ENCODE measurements around the gene SLC35F1.

DNA sequence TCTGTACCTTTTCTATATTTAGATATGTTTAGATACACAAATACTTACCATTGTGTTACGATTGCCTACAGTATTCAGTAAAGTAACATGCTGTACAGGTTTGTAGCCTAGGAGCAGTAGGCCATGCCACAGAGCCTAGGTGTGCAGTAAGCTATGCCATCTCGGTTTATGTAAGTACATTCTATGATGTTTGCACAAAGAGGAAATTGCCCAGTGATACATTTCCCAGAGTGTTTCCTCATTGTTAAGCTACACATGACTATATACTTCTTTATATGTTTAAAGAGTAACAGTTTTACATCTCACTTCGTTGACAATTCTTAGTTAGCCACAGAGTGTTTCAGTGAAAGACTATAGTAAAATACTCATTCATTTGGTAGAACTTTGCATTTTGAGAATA is 51.5 kb downstream of the SLC35F1 start:
- TF ChIP-seq EZH2 (IDR thresholded peaks at IDR 0.05; ENCODE audit: borderline replicate concordance, low read length): no peak
- TF ChIP-seq, protein P1, sequence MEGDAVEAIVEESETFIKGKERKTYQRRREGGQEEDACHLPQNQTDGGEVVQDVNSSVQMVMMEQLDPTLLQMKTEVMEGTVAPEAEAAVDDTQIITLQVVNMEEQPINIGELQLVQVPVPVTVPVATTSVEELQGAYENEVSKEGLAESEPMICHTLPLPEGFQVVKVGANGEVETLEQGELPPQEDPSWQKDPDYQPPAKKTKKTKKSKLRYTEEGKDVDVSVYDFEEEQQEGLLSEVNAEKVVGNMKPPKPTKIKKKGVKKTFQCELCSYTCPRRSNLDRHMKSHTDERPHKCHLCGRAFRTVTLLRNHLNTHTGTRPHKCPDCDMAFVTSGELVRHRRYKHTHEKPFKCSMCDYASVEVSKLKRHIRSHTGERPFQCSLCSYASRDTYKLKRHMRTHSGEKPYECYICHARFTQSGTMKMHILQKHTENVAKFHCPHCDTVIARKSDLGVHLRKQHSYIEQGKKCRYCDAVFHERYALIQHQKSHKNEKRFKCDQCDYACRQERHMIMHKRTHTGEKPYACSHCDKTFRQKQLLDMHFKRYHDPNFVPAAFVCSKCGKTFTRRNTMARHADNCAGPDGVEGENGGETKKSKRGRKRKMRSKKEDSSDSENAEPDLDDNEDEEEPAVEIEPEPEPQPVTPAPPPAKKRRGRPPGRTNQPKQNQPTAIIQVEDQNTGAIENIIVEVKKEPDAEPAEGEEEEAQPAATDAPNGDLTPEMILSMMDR (IDR thresholded peaks at IDR 0.05; ENCODE audit: low read length): no peak
